Measurements from ENCODE around the gene SLC22A13. TPM values are rescaled to one million over a fixed set of nuclear protein-coding genes. Genes with fewer than 3 reads are reported as not detected.

The SLC22A13 gene
- total and polyA plus RNA-seq, 2 donors (not counting 3 experiments of a cell fraction or from before 2014, with no cell fraction given): 0.11 to 0.53 TPM

GRCh38 chr3:38327335-38328009 lies 61.9 kb downstream of the SLC22A13 start:
- no peak overlapping the region for H3K4me2 ChIP-seq (ENCODE audit: insufficient read depth, low read length)
- H3K9ac ChIP-seq (replicated peaks; ENCODE audit: extremely low read depth, insufficient read depth, low read length): no peak overlapping the region
- H3K9me1 ChIP-seq (replicated peaks; ENCODE audit: control insufficient read depth, extremely low read depth, insufficient read depth, low read length): no peaks in the 10 kb centered on the region
- POLR2A ChIA-PET: no interaction called here
- H4K20me1 ChIP-seq (replicated peaks; ENCODE audit: control insufficient read depth, extremely low read depth, insufficient read depth, low read length): no peaks in the 10 kb centered on the region
- H3K4me3 ChIP-seq (replicated peaks in 1 of 3; ENCODE audit: insufficient read depth in 1 of 3, low read depth in 1 of 3, low read length in 3 of 3): no peak overlapping the region
- no TSS peak for BruUV-seq (replicated peaks)
- no peaks in the 10 kb centered on the region for H3K9me3 ChIP-seq (replicated peaks; ENCODE audit: control insufficient read depth, insufficient read depth, low read length)
- intact Hi-C loops (cut with micrococcal nuclease) (no loop called here), dilution Hi-C loops (cut with MboI; ENCODE audit: extremely low pct_ligation_motif_present, low sequenced_read_pairs) (no loop called here)
- TF ChIP-seq, protein P1, sequence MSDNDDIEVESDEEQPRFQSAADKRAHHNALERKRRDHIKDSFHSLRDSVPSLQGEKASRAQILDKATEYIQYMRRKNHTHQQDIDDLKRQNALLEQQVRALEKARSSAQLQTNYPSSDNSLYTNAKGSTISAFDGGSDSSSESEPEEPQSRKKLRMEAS (IDR thresholded peaks at IDR 0.05; ENCODE audit: insufficient read depth, insufficient read length): no peak
- TF ChIP-seq POLR2AphosphoS5 (IDR thresholded peaks at IDR 0.05; ENCODE audit: insufficient read depth, low read depth, low read length) (no peak), MYC (IDR thresholded peaks at IDR 0.05; ENCODE audit: low read depth, low read length) (no peak), POLR2A (IDR thresholded peaks at IDR 0.05; ENCODE audit: low read depth, low read length) (no peak), JUN (IDR thresholded peaks at IDR 0.05; ENCODE audit: borderline replicate concordance, insufficient read depth, insufficient read length, low read depth) (peak; percentile 41), FOS (IDR thresholded peaks at IDR 0.05; ENCODE audit: borderline replicate concordance, insufficient read depth, low read length) (peak; percentile 50), CTCF (IDR thresholded peaks at IDR 0.05; ENCODE audit: extremely low read depth in 1 of 2, insufficient read depth in 1 of 2, low read depth in 1 of 2, low read length in 2 of 2) (no peak), GATA2 (IDR thresholded peaks at IDR 0.05; ENCODE audit: insufficient read depth, insufficient read length, low read depth, low read length) (peak; percentile 76), EZH2 (IDR thresholded peaks at IDR 0.05; ENCODE audit: borderline replicate concordance, low read depth, low read length, severe bottlenecking) (no peak)
- H3K27ac ChIP-seq (ENCODE audit: insufficient read depth, low read depth, low read length): no peak overlapping the region
- FAIRE-seq: no peak
- CTCF ChIA-PET: interaction anchor here (1.3 to 2.0 kb wide), 4 partner anchors 12 to 211 kb away, joined by 3 to 8 read pairs (median 4); partner anchors contain the start of gene XYLB
- DNase-seq (ENCODE audit: low read depth, low spot score): peak; percentile 14
- H2AFZ ChIP-seq (ENCODE audit: low read depth, low read length): no peak overlapping the region
- H3K36me3 ChIP-seq (ENCODE audit: control insufficient read depth in 2 of 2, extremely low read depth in 1 of 2, insufficient read depth in 2 of 2, low read length in 2 of 2): no peaks in the 10 kb centered on the region
- H3K4me1 ChIP-seq (ENCODE audit: control insufficient read depth, extremely low read depth, insufficient read depth, low read length): no peaks in the 10 kb centered on the region
- peaks cover 0 to 2% of the 10 kb centered on the region in 2 experiments for H3K27me3 ChIP-seq (ENCODE audit: control insufficient read depth in 2 of 2, insufficient read depth in 2 of 2, low read length in 2 of 2)
- H3K79me2 ChIP-seq (ENCODE audit: control insufficient read depth, insufficient read depth, low read length): no peaks in the 10 kb centered on the region

Small RNA genes lying within 50 kb of the gene (small RNA-seq; reads per million reads assigned to genes)
- not detected for gene RNU6-235P (ENCODE audit: insufficient read depth, insufficient read length, low read depth, low replicate concordance)

Other genes with a start within 250 kb of the SLC22A13 start
- 15.3 and 18.5 TPM in 2 replicates for gene PLCD1, start 236.2 kb upstream of the SLC22A13 start, total RNA-seq
- 12.6 and 13.1 TPM in 2 replicates for gene PLCD1, start 236.2 kb upstream of the SLC22A13 start, polyA plus RNA-seq
- not detected in 2 replicates for gene DLEC1, start 226.6 kb upstream of the SLC22A13 start, total RNA-seq
- not detected in 2 replicates for gene DLEC1, start 226.6 kb upstream of the SLC22A13 start, polyA plus RNA-seq
- 46.9 and 52.1 TPM in 2 replicates for gene ACAA1, start 128.7 kb upstream of the SLC22A13 start, total RNA-seq
- gene ACAA1, start 128.7 kb upstream of the SLC22A13 start, polyA plus RNA-seq: 46.4 and 53.8 TPM in 2 replicates
- 32.7 and 35.1 TPM in 2 replicates for gene MYD88, start 127.2 kb upstream of the SLC22A13 start, total RNA-seq
- 48.9 and 55.0 TPM in 2 replicates for gene MYD88, start 127.2 kb upstream of the SLC22A13 start, polyA plus RNA-seq
- 32.9 and 34.3 TPM in 2 replicates for gene OXSR1, start 100.3 kb upstream of the SLC22A13 start, total RNA-seq
- 12.7 and 15.1 TPM in 2 replicates for gene OXSR1, start 100.3 kb upstream of the SLC22A13 start, polyA plus RNA-seq
- gene SLC22A14, start 16.5 kb downstream of the SLC22A13 start, total RNA-seq: not detected in 2 replicates
- gene SLC22A14, start 16.5 kb downstream of the SLC22A13 start, polyA plus RNA-seq: 0.10 TPM in 1 of 2 replicates, not detected in the other
- 4.3 and 6.1 TPM in 2 replicates for gene XYLB, start 81.0 kb downstream of the SLC22A13 start, total RNA-seq
- 3.7 TPM in 2 replicates for gene XYLB, start 81.0 kb downstream of the SLC22A13 start, polyA plus RNA-seq
- gene ACVR2B, start 188.1 kb downstream of the SLC22A13 start, total RNA-seq: 4.9 and 5.6 TPM in 2 replicates
- gene ACVR2B, start 188.1 kb downstream of the SLC22A13 start, polyA plus RNA-seq: 1.6 and 2.0 TPM in 2 replicates
- gene EXOG, start 230.5 kb downstream of the SLC22A13 start, total RNA-seq: 21.8 and 21.9 TPM in 2 replicates
- gene EXOG, start 230.5 kb downstream of the SLC22A13 start, polyA plus RNA-seq: 8.5 and 10.8 TPM in 2 replicates

Measured in endothelial cell of umbilical vein (primary cell).